Jurkat, Clone E6-1 (cell line): ENCODE data around the gene SERTAD2.

Experiments used
- DNase-seq: peaks from one replicate; pipeline ENCODE4 v3.0.0-alpha.2; 2011; ENCODE audit warnings: low read depth, low spot score
- H3K4me3 ChIP-seq: 2 replicates; pipeline ENCODE4 v1.5.1; 2011; ENCODE audit warnings: mild to moderate bottlenecking, low read length, control low read depth, moderate library complexity

SERTAD2 gene

DNA sequence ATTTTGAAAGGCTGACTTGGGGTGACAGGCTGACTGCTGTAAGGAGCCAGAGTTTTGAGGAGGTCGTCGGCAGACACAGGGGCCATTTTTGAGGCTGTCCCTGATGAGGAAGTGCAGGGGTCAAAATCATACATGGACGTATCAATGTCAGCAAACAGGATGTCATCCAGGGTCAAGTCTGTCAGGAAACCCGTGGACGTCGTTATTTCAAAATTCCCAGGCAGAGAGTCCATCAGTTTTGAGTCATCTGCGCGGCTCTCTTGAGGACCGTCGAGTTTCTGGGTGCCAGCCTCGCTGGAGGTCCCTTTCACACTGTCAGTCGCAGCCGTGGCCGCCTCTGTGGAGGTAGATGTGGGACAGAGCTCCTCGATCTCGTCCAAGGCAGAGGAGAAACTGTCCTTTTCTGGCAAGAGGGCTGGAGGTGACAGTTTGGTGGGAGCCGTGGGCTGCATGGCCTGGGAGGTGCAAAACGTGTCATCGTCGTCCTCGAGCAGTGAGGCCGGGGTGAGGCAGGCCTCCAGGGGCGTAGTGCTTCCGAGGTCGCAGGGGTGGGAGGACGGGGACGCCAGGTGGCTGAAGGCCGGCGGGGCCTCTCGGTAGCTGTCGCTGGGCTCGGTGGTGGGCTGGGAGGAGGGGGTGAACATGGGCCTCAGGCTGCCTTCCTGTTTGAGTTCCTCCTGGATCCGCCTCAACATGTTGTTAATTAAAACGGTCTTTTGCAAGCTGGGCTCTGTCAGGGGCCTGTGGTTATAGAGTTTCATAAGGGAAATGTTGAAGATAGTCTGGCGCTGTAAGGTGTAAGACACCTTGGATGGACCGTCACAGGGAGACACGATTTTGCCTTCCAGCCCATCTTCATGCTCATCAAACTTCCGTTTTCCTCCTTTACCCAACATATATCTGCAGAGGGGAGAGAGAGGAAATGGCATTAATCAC is 17.5 kb downstream of the SERTAD2 start:
- H3K4me3 ChIP-seq, result no peak overlapping the region
- no peak for DNase-seq

DNA sequence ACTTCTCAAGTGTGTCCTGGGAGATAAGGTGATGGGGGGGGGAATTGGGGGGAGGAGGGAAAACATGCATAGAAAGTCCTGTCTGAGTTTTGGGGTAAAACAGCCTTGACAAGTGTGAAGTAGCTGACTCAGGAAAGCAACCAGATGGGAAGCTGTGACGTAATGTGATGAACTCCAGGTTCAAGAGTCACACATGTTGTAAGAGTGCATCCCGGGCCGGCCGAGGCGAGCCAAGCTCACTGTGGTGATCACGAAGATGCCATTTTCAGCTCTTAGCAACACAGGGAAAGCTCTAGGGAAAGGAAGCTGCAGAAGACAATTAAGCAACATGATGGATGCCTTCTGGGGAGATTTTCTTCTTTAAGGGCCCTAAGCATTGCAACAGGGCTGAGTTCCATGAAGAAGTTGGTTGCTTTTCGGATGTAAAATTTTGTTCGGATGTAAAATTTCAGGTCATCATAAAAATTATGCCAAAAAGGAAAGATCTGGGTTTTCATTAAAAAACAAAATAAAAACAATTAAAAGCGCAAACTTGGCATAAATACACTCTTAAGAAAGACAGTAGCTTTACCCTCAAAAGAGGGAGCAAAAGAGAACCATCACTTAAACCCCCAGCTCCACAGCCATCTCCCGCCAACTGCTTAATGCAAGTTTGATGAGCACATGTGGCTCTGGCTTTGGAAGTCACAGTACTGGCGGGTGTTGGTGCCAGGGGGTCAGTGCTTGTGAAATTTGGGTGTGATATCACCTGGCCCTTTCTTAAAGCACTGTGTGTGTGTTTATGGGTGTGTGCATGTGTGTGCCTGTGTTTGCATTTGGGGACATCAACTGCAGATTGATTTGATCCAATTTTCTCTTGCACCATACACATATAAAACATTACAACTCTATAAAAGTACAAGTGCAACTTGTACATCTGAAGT is 19.1 kb downstream of the SERTAD2 start:
- DNase-seq, result no peak
- no peak overlapping the region for H3K4me3 ChIP-seq

DNA sequence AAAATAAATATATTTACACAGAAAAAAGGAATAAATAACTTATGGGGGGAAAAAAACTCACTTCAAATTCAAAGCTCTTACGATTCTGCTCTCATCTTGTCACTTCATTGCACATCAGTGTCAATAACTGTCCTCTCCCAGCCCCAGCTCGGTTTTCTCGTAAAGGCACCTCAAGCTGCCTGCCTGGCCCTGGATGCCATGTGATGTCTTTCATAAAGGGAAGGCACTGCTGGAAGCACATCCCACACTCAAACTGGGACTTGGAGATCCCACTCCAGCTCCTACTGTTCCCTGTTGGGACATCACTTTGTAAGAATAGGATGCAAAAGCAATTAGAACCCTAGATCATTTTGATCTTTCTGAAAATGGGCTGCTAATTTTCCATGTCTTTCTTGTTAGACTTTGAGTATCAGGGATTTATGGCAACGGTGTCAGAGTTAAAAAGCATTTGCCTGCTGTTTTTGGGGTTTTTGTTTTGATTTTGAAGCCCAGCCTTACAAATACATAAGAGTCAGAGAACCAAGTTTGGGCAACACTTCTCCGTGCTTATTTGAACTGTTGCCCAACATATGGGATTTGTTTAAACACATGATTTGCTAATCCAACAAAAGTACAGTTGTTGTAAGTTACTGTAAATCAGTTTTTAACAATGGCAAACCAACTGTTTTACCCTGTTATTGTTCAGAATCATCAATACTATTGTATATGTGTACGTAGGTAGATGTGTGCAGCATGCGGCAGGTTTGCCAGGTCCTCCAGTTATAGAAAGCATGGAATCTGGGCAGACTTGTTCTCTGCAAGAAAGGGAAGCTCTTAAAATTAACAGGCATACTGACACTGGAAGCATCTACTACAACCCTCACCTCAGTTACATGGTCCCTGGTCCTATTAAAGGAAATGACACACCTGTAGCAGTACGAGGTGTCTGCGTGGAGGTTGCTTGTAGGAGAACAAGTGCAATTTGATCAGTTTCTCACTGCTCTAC is 20.6 kb downstream of the SERTAD2 start:
- no peak overlapping the region for H3K4me3 ChIP-seq
- DNase-seq, result no peak

DNA sequence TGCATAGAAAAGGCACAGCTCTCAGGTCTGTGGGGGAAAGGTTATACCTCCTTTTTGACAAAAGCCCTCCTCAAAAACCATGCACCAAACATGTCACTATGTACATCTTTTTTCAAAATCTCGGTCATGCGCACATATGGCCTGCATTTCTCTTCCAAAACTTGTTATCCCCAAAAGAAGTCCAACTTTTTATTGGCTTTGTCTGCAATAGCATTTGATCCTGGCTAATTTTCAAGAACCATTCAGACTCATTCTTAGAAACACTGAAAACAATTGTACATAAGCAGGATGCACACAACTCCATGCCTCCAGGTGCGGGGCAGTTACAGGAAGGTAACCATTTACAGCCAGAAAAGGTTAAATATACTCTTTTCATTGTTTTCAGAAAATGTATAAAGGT is 21.9 kb downstream of the SERTAD2 start:
- H3K4me3 ChIP-seq, result no peak overlapping the region
- DNase-seq, result no peak

DNA sequence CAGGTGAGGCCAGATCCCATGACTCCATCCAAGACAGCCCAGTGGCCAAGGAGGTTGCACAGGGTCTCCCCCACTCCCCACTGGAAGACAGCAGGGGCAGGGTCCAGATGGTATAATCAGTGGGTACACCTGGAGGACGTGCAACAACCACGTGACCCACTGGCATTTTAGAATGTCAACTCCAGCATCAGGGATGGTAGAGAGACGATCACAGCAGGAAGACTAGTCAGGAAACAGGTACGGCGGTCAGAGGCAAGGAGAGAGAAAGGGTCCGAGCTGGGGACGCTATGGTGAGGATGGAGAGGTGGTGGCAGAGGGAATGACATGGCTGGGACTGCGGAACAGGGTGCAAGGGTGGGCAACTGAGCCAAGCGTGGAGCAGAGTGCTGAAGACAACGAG is 23.0 kb downstream of the SERTAD2 start:
- DNase-seq, result no peak
- no peak overlapping the region for H3K4me3 ChIP-seq

DNA sequence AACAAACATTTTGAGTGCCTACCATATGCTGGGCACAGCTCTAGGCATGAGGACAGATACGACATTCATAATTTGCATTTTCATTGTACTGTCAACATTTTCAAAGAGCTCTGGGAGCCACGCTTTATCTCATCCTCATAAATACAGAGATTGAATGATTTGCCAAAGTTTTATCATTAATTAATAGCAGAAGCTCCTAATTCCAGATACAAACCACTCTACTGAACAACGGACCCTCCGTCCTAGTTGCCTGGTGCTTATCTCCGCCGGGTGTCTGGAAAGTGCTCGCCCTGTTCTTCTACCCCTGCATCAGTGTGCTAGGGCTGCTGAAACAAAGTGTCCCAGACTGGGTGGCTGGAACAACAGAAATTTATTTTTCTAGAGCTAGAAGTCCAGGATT is 23.8 kb downstream of the SERTAD2 start:
- H3K4me3 ChIP-seq, result no peak overlapping the region
- no peak for DNase-seq

DNA sequence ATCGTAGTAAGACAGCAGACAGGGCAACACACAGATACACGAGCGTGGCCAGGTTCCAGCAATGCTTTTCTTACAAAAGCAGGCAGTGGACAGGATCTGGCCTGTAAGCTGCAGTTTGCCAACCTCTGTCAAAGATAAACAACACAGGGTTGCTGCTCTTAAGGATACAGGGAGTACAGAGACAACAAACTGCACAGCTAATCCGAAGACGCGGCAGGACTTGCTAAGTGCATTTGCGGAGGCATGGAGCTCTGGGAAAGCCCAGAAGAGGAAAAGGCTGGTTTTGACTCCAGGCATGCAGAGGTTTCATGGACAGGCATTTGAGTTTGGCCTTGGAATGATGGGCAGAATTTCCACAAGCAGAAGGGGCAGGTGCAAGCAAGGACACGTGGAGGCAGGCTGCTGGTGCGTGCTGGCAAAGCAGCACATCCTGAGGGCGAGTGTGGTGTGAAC is 24.4 kb downstream of the SERTAD2 start:
- no peak for DNase-seq
- H3K4me3 ChIP-seq, result no peak overlapping the region

DNA sequence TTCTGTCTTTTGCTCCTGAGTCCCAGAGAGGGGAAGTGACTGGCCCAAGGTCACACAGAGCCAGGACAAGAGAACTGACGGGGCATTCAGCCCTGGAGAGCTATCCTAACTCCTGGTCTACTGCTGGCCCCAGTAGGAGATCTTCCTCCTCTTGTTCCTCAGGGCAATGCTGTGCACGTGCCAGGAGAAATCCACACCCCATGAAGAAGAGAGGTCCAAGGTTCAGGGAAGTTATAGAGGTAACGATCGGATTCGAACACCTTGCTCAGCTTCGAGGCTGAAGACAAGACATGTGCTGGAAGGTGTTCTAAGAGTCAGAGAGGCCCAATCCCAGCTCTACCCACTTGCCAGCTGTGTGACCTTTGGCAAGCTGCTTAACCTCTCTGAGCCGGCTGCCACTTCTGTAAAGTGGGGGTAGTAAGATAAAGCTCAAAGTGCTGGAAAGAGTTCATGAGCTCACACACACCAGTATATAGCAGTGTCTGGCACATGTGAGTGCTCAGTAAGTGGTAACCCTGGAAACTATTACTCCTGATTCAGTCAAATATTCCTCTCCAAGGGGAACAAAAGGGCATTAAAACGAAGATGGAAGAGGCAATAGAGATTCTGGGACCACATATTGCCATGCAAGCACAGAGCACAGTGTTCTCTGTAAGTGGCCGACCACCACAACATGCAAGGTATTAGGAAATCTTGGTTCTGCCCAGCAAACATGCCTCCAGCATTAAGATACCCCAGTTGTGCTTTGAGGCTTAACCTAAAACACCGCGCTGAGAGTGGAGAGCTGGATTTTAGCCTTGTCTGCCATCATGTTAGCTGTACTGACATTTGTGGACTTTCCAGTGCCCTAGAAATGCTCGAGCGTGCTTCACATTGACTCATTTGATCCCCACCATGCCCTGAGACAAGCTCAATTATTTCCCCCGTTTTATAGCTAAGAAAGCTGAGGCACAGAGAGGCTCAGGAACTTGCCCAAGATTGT is 25.6 kb downstream of the SERTAD2 start:
- H3K4me3 ChIP-seq, result no peak overlapping the region
- DNase-seq, result no peak

DNA sequence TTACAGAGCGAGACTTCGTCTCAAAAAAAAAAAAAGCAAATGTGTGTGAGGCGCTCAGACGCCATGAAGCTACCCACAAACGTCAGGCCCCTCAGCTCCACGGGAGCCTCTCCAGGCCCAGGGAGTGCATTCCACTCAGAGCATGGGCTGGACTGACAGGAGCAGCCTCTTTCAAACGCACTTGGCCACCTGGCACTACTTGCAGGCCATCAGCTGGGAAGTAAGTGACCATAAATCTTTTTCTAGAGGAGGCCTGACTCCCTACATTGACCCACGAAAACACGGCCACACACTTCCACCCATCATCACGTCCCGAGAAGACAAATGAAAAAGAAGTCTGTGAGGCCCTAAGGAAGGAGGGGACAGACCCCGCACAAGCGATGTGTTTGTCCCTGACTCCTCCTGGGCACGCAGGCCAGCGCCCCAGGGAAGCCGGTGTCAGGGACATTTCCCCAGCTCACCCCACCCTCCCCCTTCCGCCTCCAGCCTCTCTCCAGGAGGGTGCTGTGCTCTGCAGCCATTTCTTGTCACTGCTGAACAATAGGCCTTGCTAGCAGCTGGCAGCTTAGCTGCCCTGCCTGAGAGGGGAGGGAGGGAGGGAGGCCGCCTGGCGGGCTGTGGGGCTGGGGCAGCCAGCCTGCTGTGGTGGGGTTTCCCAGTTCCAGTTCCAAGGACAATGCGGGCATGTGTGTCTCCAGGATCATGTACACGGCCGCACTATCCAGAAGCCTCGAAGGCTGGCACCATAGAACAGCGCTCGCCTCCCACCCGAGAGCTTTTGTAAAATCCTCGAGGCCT is 26.6 kb downstream of the SERTAD2 start:
- no peak overlapping the region for H3K4me3 ChIP-seq
- DNase-seq, result no peak

DNA sequence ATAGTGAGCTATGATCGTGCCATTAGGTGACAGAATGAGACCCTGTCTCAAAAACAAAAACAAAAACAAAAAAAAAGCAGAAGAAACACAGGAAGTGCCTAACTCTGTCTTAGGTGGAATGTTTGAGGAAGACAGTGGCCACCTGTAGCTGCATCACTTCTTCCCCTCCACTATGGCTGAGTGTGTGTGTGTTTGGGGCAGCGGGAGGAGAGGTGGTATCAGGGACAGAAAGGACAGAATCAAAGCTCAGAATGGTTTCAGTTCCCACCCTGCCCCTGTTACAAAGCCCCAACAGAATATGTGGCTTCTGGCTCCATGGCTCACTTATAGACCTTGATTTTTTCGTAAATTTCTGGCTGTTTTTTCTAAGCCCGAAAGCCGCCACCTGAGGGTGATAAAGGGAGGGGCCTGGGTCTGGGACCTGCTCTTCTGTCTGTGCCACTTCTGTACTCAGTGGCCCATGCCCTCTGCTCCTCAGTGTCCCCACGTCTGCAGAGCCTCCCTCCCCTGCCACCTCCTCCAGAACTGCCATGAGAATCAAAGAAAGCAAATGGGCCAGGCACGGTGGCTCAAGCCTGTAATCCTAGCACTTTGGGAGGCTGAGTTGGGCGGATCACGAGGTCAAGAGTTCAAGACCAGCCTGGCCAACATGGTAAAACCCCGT is 27.4 kb downstream of the SERTAD2 start:
- no peak for DNase-seq
- no peak overlapping the region for H3K4me3 ChIP-seq

DNA sequence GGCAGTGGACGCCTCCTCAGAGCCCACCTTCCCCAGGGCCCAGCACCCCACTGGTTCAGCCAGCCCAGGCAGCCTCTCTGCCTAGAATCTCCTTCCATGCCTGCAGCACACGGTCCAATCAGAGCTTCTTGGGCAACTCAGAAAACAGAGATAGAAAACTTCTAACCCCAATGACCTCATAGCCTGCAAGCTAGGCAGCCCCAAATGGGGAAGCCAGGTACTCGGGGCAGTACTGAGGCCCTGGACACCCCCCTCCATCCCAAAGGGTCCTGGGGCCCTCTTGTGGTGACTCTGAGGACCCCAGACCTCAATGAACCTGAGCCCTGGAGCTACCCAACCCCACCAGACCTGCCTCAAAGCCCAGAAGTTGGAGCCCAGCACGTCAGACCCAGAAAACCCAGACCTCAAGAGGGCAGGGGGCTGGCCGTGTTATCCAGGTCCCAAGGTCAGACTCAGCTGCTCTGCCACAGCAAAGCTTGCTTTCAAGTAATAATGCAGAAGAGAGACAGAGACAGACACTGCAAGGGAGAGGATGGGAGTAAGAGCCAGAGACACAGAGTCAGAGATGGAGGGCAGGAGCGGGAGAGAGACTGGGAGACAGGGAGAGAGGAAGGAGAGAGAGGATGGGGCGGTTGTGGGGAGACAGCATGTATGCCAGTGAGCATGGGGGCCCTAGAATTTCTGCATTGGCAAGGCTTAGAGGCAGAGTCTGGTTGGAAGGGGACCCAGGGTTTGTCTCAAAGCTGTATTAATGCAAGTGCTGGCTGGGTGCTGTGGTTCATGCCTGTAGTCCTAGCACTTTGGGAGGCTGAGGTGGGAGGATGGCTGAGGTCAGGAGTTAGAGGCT is 28.2 kb downstream of the SERTAD2 start:
- no peak for DNase-seq
- no peak overlapping the region for H3K4me3 ChIP-seq

DNA sequence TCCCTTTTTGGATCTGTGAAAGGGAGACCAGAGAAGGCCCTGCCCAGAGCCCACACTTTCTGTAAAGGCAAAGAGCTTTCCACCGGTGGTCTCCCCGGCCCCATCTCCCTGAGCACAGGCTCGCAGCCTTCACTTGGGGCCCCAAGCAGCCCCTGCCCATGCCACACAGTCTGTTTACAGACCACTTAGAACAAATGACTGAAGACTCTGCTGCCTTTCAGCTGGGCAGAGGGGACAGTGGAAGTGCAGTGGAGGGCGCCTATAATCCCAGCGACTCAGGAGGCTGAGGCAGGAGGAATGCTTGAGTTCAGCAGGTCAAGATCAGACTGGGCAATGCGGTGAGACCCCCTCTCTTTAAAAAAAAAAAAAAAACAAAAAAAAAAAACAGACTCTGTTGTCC is 28.9 kb downstream of the SERTAD2 start:
- no peak overlapping the region for H3K4me3 ChIP-seq
- DNase-seq, result no peak

DNA sequence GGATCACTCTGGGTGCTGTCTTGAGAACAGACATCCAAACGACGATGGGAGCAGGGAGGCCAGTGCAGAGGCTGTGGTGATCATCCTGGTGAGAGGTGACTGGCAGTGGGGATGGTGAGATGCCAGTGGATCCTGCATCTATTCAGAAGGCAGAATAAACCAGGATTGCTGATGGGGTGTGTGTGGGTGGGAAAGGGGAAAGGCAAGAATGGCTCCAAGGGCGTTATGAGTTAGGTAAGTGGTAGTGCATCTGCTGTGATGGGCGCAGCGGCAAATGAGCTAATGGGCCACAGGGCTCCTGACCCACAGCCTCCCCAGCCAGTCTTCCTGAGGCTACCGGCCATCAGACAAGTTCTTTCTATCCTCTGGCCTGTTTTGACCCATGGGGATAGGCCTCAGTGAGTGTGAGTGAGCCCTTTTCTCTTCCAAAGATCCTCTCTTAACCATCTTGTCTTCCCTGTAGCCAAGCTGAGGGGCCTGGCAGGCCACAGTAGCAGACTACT is 29.6 kb downstream of the SERTAD2 start:
- H3K4me3 ChIP-seq, result no peak overlapping the region
- no peak for DNase-seq

DNA sequence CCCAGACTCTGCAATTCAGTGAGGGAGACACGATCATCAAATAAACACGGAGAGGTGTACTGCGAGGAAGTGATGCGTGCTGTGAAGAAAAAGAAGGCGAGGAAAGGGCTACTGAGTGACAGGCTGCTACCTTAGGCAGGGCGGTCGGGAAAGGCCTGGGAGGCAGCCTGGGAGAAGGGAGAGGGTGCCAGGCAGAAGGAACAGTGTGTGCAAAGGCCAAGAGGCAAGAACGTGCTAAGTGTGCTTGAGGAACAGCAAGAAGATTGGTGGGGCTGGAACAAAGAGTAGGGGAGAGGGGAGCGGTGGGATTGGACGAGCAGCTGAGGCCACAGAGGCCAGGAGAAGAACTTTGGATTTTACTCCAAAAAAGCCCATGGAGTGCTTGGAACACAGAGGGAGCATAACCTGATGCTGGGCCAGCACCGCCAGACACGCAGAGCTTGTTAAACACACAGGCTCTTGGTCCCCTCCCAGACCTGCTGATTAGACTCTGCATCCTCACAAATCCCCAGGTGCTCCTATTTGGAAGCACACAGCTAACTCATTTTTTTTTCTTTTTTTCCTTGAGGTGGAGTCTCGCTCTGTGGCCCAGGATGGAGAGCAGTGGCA is 30.4 kb downstream of the SERTAD2 start:
- no peak overlapping the region for H3K4me3 ChIP-seq
- DNase-seq, result no peak
